Vagina (tissue), 2 donors: ENCODE measurements around the gene GAN. TPM values are rescaled to one million over a fixed set of nuclear protein-coding genes. Genes with fewer than 3 reads are reported as not detected.
"Not testable (repeated sequence)": the region's sequence is repeated elsewhere in the genome, so short reads cannot be mapped to it uniquely, and the experiment has no call there.

Source experiments
- DNase-seq, 2 donors: peaks; one replicate each; pipeline ENCODE4 v3.0.0-alpha.2; 2017; ENCODE audit errors: extremely low spot score in 2 of 2
- H3K27ac ChIP-seq: fragments of 200-600 bp; sonication (generic); one replicate; pipeline ENCODE4 v1.5.1; 2019
- H3K27me3 ChIP-seq: fragments of 200-600 bp; sonication (generic); one replicate; pipeline ENCODE4 v1.5.1; 2019
- H3K36me3 ChIP-seq, 2 donors: fragments of 200-600 bp; sonication (generic); one replicate each; pipeline ENCODE4 v1.5.1; 2017 to 2019
- H3K4me1 ChIP-seq: fragments of 200-600 bp; sonication (generic); one replicate; pipeline ENCODE4 v1.5.1; 2019
- H3K4me3 ChIP-seq, 2 donors: fragments of 200-600 bp; sonication (generic); 1 replicate in 1 of 2; 2 replicates in 1 of 2; pipeline ENCODE4 v1.5.1; 2016 to 2019
- H3K9me3 ChIP-seq: fragments of 200-600 bp; sonication (generic); one replicate; pipeline ENCODE4 v1.5.1; 2019
- POLR2A ChIP-seq, 2 donors: fragments of 450-650 bp; IDR thresholded peaks; one replicate each; pipeline ENCODE4 v1.6.1; 2017; ENCODE audit warnings: antibody characterized with exemption in 2 of 2, mild to moderate bottlenecking in 2 of 2, moderate library complexity in 2 of 2
- POLR2AphosphoS5 ChIP-seq, 2 donors: sonication (generic); formaldehyde crosslinking; IDR thresholded peaks; one replicate each; pipeline ENCODE4 v1.9.0; 2017; ENCODE audit warnings: antibody characterized with exemption in 2 of 2, mild to moderate bottlenecking in 2 of 2, low read depth in 1 of 2; ENCODE audit not compliant: insufficient read depth in 1 of 2
- intact Hi-C: fragments of 100-400 bp; cut with DNase I; formaldehyde crosslinking; loops from one replicate; pipeline ENCODE4 v1.15.1; 2023
- total RNA-seq: library from RNA; depleted of rRNA; stranded (reverse); fragments of >200 nt; gene quantifications from one replicate; pipeline ENCODE4 v1.2.3, GENCODE V29; 2016
- TF ChIP-seq, protein P1 (sequence below), 3 experiments: fragments of 450-650 bp in 2 of 3; fragments of 200-600 bp in 1 of 3; sonication (generic) in 1 of 3; IDR thresholded peaks; one replicate each; pipeline ENCODE4 v1.5.1; 2017 to 2019; ENCODE audit warnings: antibody characterized with exemption in 3 of 3, mild to moderate bottlenecking in 2 of 3, moderate library complexity in 2 of 3

Gene GAN
- total RNA-seq, 1 donor from 2014 or later: 20.9 TPM

DNA sequence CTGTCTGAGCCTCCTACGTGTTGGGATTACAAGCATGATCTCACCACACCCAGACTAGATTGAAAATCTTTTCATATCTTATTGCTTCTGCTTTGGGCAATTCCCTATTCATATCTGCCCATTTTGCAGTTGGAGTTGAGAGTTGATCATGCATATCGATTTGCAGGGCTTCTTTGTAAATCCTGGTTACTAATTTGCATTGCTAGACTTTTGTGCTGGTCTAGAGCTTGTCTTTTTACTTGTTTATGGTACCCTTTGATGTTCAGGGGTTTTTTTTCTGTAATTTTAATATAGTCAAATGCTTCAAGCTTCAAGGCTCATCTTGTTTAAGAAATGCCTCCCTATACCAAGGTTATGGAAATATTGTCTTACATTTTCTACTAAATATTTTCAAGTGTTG is 106.4 kb downstream of the GAN start:
- Histone ChIP-seq H3K4me3 (no peak overlapping the region), H3K36me3 (no peaks in the 10 kb centered on the region), H3K27ac (no peak overlapping the region), H3K27me3 (no peaks in the 10 kb centered on the region), H3K4me1 (no peaks in the 10 kb centered on the region), H3K9me3 (no peaks in the 10 kb centered on the region)
- intact Hi-C loops: no loop called here
- TF ChIP-seq, protein P1, sequence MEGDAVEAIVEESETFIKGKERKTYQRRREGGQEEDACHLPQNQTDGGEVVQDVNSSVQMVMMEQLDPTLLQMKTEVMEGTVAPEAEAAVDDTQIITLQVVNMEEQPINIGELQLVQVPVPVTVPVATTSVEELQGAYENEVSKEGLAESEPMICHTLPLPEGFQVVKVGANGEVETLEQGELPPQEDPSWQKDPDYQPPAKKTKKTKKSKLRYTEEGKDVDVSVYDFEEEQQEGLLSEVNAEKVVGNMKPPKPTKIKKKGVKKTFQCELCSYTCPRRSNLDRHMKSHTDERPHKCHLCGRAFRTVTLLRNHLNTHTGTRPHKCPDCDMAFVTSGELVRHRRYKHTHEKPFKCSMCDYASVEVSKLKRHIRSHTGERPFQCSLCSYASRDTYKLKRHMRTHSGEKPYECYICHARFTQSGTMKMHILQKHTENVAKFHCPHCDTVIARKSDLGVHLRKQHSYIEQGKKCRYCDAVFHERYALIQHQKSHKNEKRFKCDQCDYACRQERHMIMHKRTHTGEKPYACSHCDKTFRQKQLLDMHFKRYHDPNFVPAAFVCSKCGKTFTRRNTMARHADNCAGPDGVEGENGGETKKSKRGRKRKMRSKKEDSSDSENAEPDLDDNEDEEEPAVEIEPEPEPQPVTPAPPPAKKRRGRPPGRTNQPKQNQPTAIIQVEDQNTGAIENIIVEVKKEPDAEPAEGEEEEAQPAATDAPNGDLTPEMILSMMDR (IDR thresholded peaks at IDR 0.05): no peak
- TF ChIP-seq POLR2A (IDR thresholded peaks at IDR 0.05) (no peak), POLR2AphosphoS5 (IDR thresholded peaks at IDR 0.05; ENCODE audit: insufficient read depth in 1 of 2, low read depth in 1 of 2) (no peak)
- no peak for DNase-seq

DNA sequence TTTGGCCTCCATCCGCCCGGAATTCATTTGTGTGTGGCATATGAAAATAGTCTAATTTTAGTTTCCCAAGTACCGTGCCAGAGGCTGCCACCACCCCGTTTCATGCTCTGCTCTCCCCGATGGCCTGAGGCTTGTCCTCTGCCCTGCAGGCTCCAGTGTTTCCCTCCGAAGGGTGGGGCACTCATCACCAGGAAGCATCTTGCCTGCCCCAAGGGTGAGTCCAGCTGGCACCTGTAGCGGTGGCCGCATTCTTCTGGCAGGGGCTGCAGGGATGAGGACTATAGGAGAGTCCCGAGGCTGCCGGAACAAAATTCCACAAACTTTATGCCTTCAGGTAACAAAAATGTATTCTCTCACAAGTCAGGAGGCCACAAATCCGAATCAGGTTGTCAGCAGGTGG is 106.8 kb downstream of the GAN start:
- TF ChIP-seq POLR2AphosphoS5 (IDR thresholded peaks at IDR 0.05; ENCODE audit: insufficient read depth in 1 of 2, low read depth in 1 of 2): no peak
- TF ChIP-seq, protein P1 (IDR thresholded peaks at IDR 0.05): no peak
- TF ChIP-seq POLR2A (IDR thresholded peaks at IDR 0.05): no peak
- H3K36me3 ChIP-seq: no peaks in the 10 kb centered on the region
- DNase-seq: no peak
- H3K4me1 ChIP-seq: no peaks in the 10 kb centered on the region
- no peak overlapping the region for H3K27ac ChIP-seq
- intact Hi-C loops: no loop called here
- no peak overlapping the region for H3K4me3 ChIP-seq
- H3K27me3 ChIP-seq: no peaks in the 10 kb centered on the region
- H3K9me3 ChIP-seq: no peaks in the 10 kb centered on the region

DNA sequence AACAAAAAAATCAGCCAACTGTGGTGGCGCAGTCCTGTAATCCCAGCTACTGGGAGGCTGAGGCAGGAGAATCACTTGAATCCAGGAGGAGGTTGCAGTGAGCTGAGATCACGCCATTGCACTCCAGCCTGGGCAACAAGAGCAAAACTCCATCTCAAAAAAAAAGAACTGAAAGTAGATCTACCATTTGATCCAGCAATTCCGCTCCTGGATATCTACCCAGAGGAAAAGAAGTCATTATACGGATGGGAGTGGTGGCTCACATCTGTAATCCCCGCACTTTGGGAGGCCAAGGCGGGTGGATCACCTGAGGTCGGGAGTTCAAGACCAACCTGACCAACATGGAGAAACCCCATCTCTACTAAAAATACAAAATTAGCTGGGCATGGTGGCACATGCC is 107.4 kb downstream of the GAN start:
- DNase-seq, H3K4me1 ChIP-seq, H3K27ac ChIP-seq, H3K9me3 ChIP-seq, H3K4me3 ChIP-seq, intact Hi-C loops, H3K36me3 ChIP-seq, H3K27me3 ChIP-seq: not testable (repeated sequence)

DNA sequence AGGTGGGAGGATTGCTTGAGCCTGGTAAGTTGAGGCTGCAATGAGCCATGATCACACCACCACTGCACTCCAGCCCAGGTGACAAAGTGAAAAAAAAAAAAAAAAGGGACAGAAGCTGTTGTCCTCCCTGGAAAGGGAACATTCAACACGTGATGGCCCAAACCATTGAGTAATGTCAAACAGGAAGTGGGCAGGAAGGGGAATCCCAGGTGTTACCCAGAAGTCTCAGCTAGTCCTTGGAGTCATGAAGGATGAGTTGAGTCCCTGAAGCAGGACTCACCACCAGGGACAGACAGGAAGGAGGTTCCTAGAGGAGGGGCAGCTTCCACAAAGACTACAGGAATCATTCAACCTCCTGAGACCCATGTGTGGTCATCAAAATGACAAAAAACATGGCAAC is 110.0 kb downstream of the GAN start:
- no peak for TF ChIP-seq POLR2A (IDR thresholded peaks at IDR 0.05)
- Histone ChIP-seq H3K4me3 (no peak overlapping the region), H3K36me3 (no peaks in the 10 kb centered on the region), H3K9me3 (no peaks in the 10 kb centered on the region), H3K27ac (no peak overlapping the region), H3K27me3 (no peaks in the 10 kb centered on the region), H3K4me1 (no peaks in the 10 kb centered on the region)
- intact Hi-C loops: no loop called here
- no peak for DNase-seq

DNA sequence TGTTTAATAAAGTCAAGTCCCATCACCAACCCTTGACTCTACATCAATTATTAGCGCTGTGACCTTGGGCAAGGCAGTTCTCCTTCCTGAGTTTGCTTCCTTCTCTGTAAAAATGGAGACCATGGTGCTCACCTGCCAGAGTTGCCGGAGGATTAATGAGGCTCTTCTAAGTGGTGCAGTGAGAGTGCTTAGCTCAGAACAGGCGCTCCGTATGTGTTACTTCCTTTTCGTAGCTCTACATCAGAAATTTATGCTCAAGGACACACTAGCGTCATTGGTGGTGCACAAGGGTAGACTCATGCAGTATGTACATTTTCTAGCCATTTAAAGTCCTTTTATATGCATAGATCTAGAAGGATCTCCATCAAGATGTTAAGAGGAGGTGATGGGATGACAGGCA is 112.5 kb downstream of the GAN start:
- no peak for DNase-seq
- H3K27ac ChIP-seq: no peak overlapping the region

DNA sequence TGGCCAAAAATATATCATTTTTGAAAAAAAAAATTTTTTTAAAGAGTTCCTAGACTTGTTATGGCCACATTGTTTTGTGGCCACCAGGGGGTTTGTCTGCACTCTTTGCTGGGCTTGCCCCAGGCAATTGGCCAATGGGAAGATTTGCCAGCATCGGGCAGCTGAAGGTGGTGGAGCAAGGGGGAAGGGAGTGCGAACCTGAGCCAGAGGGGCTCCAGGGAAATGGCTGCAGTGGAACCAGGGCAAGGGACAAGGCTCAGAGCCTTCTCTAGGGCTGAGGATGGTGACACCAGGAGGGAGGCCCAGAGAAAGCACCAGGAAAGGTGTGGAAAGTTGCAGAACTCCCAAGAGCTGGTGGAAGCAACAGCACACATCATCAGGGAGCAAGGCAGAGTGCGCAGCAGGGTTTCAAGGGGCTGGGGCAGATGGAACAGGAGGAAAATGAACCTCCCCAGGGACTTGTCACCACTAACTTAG is 114.3 kb downstream of the GAN start:
- TF ChIP-seq, protein P1 (IDR thresholded peaks at IDR 0.05): peak; percentile 5 to 23 (median 18)
- TF ChIP-seq POLR2A (IDR thresholded peaks at IDR 0.05) (no peak), POLR2AphosphoS5 (IDR thresholded peaks at IDR 0.05; ENCODE audit: insufficient read depth in 1 of 2, low read depth in 1 of 2) (no peak)
- intact Hi-C loops: no loop called here
- Histone ChIP-seq H3K27ac (no peak overlapping the region), H3K9me3 (no peaks in the 10 kb centered on the region), H3K4me1 (peaks cover 14% of the 10 kb centered on the region), H3K4me3 (no peak overlapping the region), H3K27me3 (no peaks in the 10 kb centered on the region), H3K36me3 (no peaks in the 10 kb centered on the region)
- DNase-seq: no peak

More for the DNA sequence above, 112.5 kb downstream of the GAN start:
- H3K4me3 ChIP-seq: no peak overlapping the region
- no peak for TF ChIP-seq POLR2AphosphoS5 (IDR thresholded peaks at IDR 0.05; ENCODE audit: insufficient read depth in 1 of 2, low read depth in 1 of 2)
- no peak for TF ChIP-seq POLR2A (IDR thresholded peaks at IDR 0.05)
- TF ChIP-seq, protein P1 (IDR thresholded peaks at IDR 0.05): no peak
- H3K27me3 ChIP-seq: no peaks in the 10 kb centered on the region
- no peaks in the 10 kb centered on the region for H3K36me3 ChIP-seq
- peaks cover 12% of the 10 kb centered on the region for H3K4me1 ChIP-seq
- intact Hi-C loops: no loop called here
- H3K9me3 ChIP-seq: no peaks in the 10 kb centered on the region
